Smooth muscle cell (in vitro differentiated cells): ENCODE results near the gene GRIA1. TPM values are rescaled to one million over a fixed set of nuclear protein-coding genes. Genes with fewer than 3 reads are reported as not detected.

Experiments
- DNase-seq: peaks from one replicate; lab custom pipeline; 2025; ENCODE audit not compliant: unreplicated experiment; lab: John Stamatoyannopoulos, UW
- H2AFZ ChIP-seq: fragments of 200-600 bp; sonication (generic); 2 replicates; pipeline ENCODE4 v1.6.0; 2016; ENCODE audit warnings: antibody characterized with exemption, low read depth, mild to moderate bottlenecking
- H3F3A ChIP-seq: fragments of 200-600 bp; sonication (generic); 2 replicates; pipeline ENCODE4 v1.6.0; 2017; ENCODE audit warnings: antibody characterized with exemption, low read depth
- H3K27ac ChIP-seq: fragments of 200-600 bp; sonication (generic); 2 replicates; pipeline ENCODE4 v1.5.1; 2016; ENCODE audit warnings: low read depth, mild to moderate bottlenecking
- H3K27me3 ChIP-seq: fragments of 200-600 bp; sonication (generic); 2 replicates; pipeline ENCODE4 v1.6.1; 2016; ENCODE audit warnings: low read depth, mild to moderate bottlenecking
- H3K36me3 ChIP-seq: fragments of 200-600 bp; sonication (generic); 2 replicates; pipeline ENCODE4 v1.5.1; 2016; ENCODE audit warnings: low read depth
- H3K4me1 ChIP-seq: fragments of 200-600 bp; sonication (generic); 2 replicates; pipeline ENCODE4 v1.5.1; 2016; ENCODE audit warnings: low read depth
- H3K4me2 ChIP-seq: fragments of 200-600 bp; sonication (generic); 2 replicates; pipeline ENCODE4 v1.6.0; 2016; ENCODE audit warnings: mild to moderate bottlenecking
- H3K4me3 ChIP-seq: fragments of 200-600 bp; sonication (generic); 2 replicates; pipeline ENCODE4 v1.5.1; 2016; ENCODE audit warnings: mild to moderate bottlenecking
- H3K79me2 ChIP-seq: fragments of 200-600 bp; sonication (generic); 2 replicates; pipeline ENCODE4 v1.6.0; 2016; ENCODE audit warnings: low read depth, mild to moderate bottlenecking
- H3K9ac ChIP-seq: fragments of 200-600 bp; sonication (generic); 2 replicates; pipeline ENCODE4 v1.6.0; 2016; ENCODE audit warnings: low read depth
- H3K9me3 ChIP-seq: fragments of 200-600 bp; sonication (generic); replicated peaks from 2 replicates; pipeline ENCODE4 v1.5.1; 2016; ENCODE audit warnings: low read depth
- H4K20me1 ChIP-seq: fragments of 200-600 bp; sonication (generic); 2 replicates; pipeline ENCODE4 v1.6.0; 2016; ENCODE audit warnings: low read depth
- CTCF ChIP-seq: fragments of 200-600 bp; sonication (generic); IDR thresholded peaks from 2 replicates; pipeline ENCODE4 v1.5.1; 2017; ENCODE audit warnings: borderline replicate concordance, mild to moderate bottlenecking, antibody characterized with exemption; ENCODE audit not compliant: insufficient read depth, poor library complexity, severe bottlenecking
- WGBS: methylation state at CpG from one replicate; pipeline ENCODE4 v1.1.7; 2016; ENCODE audit warnings: low lambda C conversion rate; 5-methylcytosine and 5-hydroxymethylcytosine counted together
- polyA plus RNA-seq: library from polyadenylated mRNA; unstranded; fragments of >200 nt; fragmentation: Nextera tagmentation; extraction: Ambion mirVana; gene quantifications from 2 replicates; pipeline ENCODE4 v1.2.1, GENCODE V29; 2016
- total RNA-seq: library from RNA; depleted of rRNA; stranded (reverse); fragments of >200 nt; gene quantifications from 2 replicates; pipeline ENCODE4 v1.2.3, GENCODE V29; 2014

The GRIA1 gene
- total and polyA plus RNA-seq, 2 experiments from 2014 or later: 0.17 to 0.94 TPM

DNA sequence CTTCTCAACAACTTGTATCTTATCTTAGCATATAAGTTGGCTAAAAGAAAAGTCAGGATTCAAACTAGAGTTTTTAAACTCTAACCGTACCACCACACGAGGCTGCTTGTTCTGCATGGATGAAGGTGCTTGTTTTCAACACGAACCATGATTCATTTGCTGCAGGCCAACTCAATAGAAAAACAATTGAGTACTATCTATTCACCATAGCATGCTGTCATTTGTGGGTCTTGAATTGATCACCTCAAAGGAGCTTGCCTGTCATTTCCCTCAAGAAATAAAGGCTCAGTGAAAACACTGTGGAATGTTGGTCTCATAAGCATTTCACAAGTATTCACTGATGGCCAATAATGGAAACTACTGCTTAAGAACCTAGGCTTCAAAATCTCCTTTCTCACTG, 21.0 kb upstream of the GRIA1 start:
- no peaks in the 10 kb centered on the region for H4K20me1 ChIP-seq
- no peaks in the 10 kb centered on the region for H3F3A ChIP-seq
- H3K4me2 ChIP-seq: no peak overlapping the region
- H3K79me2 ChIP-seq: no peaks in the 10 kb centered on the region
- DNase-seq: no peak
- 91% methylated on average over 3 of the region's 3 CpGs for WGBS
- no peak overlapping the region for H2AFZ ChIP-seq
- no peak overlapping the region for H3K27ac ChIP-seq
- peaks cover 15% of the 10 kb centered on the region for H3K4me1 ChIP-seq
- H3K9ac ChIP-seq: no peak overlapping the region
- no peaks in the 10 kb centered on the region for H3K36me3 ChIP-seq
- no peak for TF ChIP-seq CTCF
- H3K4me3 ChIP-seq: no peak overlapping the region
- H3K9me3 ChIP-seq: no peaks in the 10 kb centered on the region
- no peaks in the 10 kb centered on the region for H3K27me3 ChIP-seq

- no peak for TF ChIP-seq CTCF
- Histone ChIP-seq H2AFZ (peak overlapping the region; percentile 46), H3K4me1 (peaks cover 11% of the 10 kb centered on the region)
Measured at GRCh38 chr5:153470736-153471135, 19.7 kb upstream of the GRIA1 start.

GRCh38 chr5:153476767-153477166, 13.7 kb upstream of the GRIA1 start:
- Histone ChIP-seq H3K4me2 (peak overlapping the region; percentile 70), H3K4me3 (no peak overlapping the region), H4K20me1 (no peaks in the 10 kb centered on the region), H3K79me2 (no peaks in the 10 kb centered on the region), H3K36me3 (no peaks in the 10 kb centered on the region), H3K9ac (no peak overlapping the region), H3K27me3 (no peaks in the 10 kb centered on the region), H3K27ac (peak overlapping the region; percentile 59), H3F3A (peaks cover 7% of the 10 kb centered on the region), H3K9me3 (no peaks in the 10 kb centered on the region), H2AFZ (no peak overlapping the region), H3K4me1 (peaks cover 15% of the 10 kb centered on the region)
- 0% methylated on average over 1 of the region's 1 CpG for WGBS
- no peak for DNase-seq
- TF ChIP-seq CTCF: peak; percentile 21

More at GRCh38 chr5:153470736-153471135, 19.7 kb upstream of the GRIA1 start:
- H4K20me1 ChIP-seq: no peaks in the 10 kb centered on the region
- no peaks in the 10 kb centered on the region for H3K9me3 ChIP-seq
- no peaks in the 10 kb centered on the region for H3K79me2 ChIP-seq
- no peak overlapping the region for H3K4me3 ChIP-seq
- H3K4me2 ChIP-seq: peak overlapping the region; percentile 49
- H3K27me3 ChIP-seq: no peaks in the 10 kb centered on the region
- H3K27ac ChIP-seq: peak overlapping the region; percentile 7
- H3F3A ChIP-seq: no peaks in the 10 kb centered on the region
- DNase-seq: no peak
- H3K36me3 ChIP-seq: no peaks in the 10 kb centered on the region
- 18% methylated on average over 4 of the region's 4 CpGs for WGBS
- no peak overlapping the region for H3K9ac ChIP-seq

DNA sequence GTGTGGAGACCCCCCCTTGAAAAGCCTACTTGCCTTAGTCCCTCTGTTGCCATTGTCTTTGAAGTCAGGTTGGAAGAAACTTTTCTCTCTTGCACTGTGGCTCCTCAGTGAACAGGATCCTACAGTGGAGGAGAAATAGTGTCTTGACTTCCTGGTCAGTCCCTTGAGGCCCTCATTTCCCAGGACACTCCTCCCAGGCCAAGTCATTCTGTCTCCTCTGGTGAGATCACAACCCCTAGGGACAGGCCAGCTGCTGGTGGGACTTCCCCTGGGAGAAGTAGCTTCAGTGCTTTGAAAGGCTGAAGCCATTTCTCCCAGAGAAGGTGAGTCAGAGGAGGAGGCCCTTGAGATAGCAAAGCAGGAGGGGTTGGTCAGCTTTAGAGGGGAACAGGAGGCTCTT, 10.1 kb upstream of the GRIA1 start:
- no peaks in the 10 kb centered on the region for H4K20me1 ChIP-seq
- H3F3A ChIP-seq: peaks cover 7% of the 10 kb centered on the region
- H3K27ac ChIP-seq: no peak overlapping the region
- no peak overlapping the region for H3K4me3 ChIP-seq
- no peak overlapping the region for H3K9ac ChIP-seq
- no peak for DNase-seq
- no peaks in the 10 kb centered on the region for H3K27me3 ChIP-seq
- no peak overlapping the region for H2AFZ ChIP-seq
- H3K36me3 ChIP-seq: no peaks in the 10 kb centered on the region
- no peak for TF ChIP-seq CTCF
- peaks cover 15% of the 10 kb centered on the region for H3K4me1 ChIP-seq
- no peaks in the 10 kb centered on the region for H3K79me2 ChIP-seq
- no peaks in the 10 kb centered on the region for H3K9me3 ChIP-seq
- H3K4me2 ChIP-seq: no peak overlapping the region
